Smooth muscle cell of the pulmonary artery (primary cell): ENCODE data around the gene MYZAP. TPM values are rescaled to one million over a fixed set of nuclear protein-coding genes. Genes with fewer than 3 reads are reported as not detected.

ENCODE experiments used
- total RNA-seq: library from RNA; depleted of rRNA; stranded (reverse); fragments of >200 nt; gene quantifications from 2 replicates; pipeline ENCODE4 v1.2.3, GENCODE V29; 2014

MYZAP gene, protein sequence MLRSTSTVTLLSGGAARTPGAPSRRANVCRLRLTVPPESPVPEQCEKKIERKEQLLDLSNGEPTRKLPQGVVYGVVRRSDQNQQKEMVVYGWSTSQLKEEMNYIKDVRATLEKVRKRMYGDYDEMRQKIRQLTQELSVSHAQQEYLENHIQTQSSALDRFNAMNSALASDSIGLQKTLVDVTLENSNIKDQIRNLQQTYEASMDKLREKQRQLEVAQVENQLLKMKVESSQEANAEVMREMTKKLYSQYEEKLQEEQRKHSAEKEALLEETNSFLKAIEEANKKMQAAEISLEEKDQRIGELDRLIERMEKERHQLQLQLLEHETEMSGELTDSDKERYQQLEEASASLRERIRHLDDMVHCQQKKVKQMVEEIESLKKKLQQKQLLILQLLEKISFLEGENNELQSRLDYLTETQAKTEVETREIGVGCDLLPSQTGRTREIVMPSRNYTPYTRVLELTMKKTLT
- total RNA-seq: 0.03 and 0.07 TPM in 2 replicates

DNA sequence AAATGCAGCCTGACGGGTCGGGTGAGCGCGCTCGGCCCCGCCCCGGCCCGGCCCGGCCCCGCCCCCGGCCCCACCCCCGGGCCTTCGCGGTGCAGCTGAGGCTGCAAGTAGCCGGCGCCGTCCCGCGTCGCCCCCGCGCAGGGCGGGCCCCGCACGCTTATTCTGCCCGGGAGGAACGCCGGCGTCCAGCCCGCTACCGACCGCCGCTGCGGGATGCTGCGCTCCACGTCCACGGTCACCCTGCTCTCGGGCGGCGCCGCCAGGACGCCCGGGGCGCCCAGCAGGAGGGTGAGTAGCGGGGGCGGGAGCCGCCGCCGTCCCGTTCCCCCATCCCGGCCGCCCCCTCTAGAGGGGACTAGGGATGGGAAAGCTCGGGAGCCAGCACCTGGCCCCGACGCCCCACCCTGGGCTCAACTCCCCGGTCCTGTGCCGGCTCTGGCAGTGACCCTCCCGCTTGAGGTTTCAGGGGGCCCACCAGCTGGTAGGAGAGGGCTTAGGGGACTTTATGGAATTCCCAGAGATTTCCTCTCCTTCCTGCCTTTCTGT is at the start of gene MYZAP:
TSS of gene MYZAP (plus strand) at position 83 of the 546 bp plus-strand sequence. CDS start at position 214, 131 bp downstream.

DNA sequence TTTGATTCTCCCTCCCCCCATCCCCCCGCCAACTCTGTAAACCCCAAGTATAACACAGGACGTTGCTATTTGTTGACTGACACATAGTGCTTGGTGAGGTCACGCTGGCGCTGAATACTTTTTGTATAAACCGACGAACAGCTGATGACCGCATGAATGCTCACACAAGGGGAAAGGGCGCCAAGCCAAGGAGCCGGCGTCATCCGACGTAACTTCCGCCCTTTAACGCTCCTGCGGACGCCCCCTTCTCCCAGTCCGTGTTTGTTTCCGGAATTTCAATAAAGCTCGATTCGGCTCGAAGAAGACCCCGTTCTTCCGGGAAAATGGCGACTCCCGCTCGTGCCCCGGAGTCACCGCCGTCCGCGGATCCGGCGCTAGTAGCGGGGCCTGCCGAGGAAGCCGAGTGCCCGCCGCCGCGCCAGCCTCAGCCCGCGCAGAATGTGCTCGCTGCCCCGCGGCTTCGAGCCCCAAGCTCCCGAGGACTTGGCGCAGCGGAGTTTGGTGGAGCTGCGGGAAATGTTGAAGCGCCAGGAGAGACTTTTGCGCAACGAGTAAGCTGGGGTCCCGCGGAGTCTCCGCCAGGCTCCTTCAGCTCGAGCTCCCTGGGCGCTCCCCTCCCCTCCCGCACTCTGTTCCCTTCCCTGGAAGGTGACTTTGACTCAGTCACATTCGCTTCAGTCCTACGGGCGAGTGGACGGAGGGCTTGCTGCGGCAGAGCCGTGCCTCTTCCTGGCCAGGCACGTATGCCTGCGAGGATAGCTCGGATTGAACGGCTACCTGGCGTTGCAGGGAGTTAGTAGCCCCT is 114.9 kb downstream of the MYZAP start, which contains the start of gene POLR2M:
TSS of gene POLR2M (plus strand) at position 310 of the 805 bp plus-strand sequence. CDS start at position 439, 129 bp downstream.

Other genes with a start within 250 kb of the MYZAP start
- 5.3 and 8.0 TPM in 2 replicates for gene CGNL1, start 215.4 kb upstream of the MYZAP start, total RNA-seq
- gene POLR2M, start 114.8 kb downstream of the MYZAP start, total RNA-seq: 308 and 399 TPM in 2 replicates